Activated CD4-positive, alpha-beta T cell treated with anti-CD3 and anti-CD28 coated beads, Interleukin-2, amount 50 U/mL, for 1 hour (primary cell): ENCODE results near the gene ZNF846.
"Not testable (repeated sequence)": the region's sequence is repeated elsewhere in the genome, so short reads cannot be mapped to it uniquely, and the experiment has no call there.

ENCODE experiments used
- DNase-seq: peaks from one replicate; pipeline ENCODE4 v3.0.0-alpha.2; 2020

The ZNF846 gene

DNA sequence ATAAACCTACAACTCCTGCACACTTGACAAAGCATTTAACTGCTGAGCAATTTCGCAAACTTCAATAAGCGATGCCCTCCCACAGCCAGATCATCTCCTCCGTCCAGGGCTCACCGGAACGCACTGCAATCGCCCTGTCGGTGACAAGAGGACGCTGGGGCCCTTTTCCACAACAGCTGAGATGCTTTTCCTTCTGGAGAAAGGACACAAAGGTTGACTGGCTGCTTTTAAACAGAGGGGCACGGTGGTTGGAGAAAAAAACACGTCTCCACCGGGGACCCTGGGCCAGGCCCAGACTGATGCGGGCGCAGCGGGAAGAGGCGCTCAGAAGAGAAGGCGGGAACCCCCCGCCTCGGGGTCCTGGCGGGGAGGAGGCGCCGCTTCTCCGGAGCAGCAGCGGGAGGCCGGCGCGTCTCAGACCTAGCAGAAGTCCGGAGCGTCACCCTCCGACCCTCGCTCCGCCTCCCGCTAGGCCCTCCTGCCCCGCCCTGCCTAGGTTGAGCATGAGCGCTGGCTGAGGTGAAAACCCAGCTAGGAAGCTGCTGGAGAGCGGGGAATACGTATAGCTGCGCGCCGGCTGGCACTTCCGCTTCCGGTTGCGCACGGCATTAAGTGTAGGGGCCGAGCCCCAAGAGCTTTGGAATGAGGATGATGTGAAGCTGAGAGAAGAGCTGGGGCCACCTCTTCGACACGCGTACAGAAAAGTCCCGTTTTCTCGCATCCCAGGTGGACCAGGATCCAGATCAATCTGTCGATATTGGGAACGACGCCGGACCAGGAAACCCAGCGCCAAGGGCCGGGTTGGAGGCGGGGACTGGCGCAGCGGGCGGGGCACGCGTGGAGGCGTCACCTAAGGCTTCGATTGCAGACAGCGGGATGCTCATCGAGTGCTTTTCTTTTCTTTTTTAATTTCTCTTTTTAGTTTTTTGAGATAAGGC, at the start of gene ZNF846:
Gene ZNF846 (minus strand): TSS at position 564 of the 938 bp plus-strand sequence. CDS start 3,788 bp downstream, outside the sequence.
- peak; percentile 91 for DNase-seq

DNA sequence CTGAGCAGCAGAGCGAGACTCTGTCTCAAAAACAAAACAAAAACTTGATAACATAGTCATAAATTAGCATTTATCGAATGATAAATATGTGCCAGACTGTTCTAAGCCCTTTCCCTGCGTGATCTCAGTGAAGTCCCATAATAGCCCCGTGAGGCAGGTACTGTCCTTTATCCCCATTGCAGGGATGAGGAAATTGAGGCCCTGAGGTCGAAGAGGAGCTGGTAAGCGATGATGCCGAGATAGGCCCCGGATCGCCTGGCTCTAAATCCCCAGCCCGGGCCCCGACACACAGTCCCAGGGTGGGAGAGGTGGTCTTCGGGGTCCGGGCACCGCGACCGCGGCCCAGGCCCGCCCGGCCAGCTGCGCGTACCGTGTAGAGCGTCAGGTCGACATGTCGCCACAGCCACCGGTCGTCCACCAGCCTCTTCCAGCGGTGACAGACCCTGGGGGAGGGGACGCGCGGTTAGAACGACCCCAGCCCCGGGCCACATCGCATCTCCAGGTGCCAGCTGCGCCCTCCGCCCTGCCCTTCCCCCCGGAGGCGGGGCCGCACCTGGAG, 49.7 kb upstream of the ZNF846 start:
- DNase-seq, result no peak

DNA sequence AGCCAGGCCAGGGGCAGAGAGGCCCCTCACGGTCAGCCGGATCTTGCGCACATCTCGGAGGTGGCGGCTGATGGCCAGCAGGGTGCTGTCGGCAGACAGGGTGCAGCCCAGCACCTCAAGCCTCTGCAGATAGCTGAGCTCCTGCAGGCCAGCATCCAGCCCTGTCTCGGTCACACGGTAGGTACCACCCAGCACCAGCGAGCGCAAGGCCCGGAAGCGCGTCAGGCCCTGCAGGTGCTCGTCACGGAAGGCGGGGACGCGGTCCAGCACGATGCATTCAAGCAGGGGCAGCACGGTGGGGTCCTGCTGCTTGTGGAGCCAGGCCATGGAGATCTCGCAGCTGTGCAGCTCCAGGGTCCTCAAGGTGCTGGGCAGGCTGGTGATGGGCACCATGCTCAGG, 42.6 kb upstream of the ZNF846 start:
- no peak for DNase-seq

DNA sequence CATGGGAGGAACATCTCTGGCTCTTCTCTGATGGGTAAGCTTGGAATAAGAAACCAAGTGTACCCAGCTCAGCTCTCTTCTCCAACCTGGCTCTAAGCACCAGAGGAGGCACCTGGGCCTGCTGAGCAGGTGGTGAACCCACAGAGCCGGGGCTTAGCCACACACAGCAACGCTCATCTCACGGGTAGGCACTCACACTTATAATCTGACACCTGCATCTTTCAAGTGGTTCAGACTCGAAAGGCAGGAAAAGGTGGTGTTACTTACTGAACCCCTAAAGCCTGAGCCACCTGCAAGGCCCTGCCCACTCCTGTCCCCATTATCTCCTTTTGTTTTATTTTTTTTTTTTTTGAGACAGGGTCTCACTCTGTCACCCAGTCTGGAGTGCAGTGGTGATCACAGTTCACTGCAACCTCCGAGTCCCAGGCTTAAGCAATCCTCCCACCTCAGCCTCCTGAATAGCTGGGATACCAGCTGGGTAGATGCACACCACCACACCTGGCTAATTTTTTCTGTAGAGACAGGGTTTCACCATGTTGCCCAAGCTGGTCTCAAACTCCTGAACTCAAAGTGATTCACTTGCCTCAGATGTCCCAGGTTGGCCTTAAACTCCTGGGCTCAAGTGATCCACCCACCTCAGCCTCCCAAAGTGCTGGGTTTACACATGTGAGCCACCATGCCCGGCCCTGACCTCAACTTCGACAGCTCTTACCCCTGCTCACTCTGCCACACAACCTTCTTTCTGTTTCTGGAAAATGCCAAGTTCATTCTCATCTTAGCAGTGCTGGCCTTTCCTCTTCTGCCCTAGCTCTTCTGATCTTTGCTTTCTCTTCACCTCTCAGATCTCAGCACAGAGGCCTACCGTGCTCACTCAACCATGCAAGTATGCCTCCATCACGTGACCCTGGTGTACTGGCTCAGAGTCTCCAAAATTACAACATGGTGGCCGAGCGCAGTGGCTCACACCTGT, 40.6 kb upstream of the ZNF846 start:
- peak; percentile 24 for DNase-seq

DNA sequence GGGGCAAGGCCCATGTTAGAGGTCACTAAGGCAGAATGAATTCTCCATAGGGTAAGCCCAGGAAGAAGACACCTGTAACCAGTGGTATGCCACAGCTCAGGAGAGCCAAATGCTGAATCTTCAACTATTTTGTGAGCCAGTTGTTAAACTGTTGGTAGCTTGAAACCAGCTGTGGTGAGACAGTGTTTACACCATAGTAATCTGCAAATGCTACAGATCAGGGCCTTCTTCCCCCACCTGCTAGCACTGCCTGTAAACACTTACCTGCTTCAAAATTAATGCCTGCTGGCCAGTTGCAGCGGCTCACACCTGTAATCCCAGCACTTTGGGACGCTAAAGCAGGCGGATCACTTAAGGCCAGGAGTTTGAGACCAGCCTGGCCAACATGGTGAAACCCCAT, 38.3 kb upstream of the ZNF846 start:
- no peak for DNase-seq

DNA sequence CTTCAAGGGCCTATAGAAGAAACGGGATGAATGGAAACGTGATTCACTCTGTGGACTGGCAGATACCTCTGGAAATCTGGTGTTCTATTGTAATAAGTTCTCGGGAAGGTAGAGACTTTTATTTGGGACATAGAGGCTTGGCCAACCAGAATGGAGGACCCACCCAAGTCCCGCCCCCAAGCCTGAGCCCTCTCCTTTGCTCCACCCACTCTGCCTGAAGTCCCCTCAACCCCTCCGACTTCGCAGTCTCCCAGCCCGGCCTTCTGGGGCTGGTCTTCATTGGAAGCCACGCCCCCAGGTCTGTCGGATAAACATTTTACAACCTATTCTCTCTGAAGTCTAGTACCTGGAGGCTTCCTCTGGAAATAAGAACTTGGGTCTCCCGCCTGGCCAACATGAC, 33.4 kb upstream of the ZNF846 start:
- DNase-seq, result no peak

DNA sequence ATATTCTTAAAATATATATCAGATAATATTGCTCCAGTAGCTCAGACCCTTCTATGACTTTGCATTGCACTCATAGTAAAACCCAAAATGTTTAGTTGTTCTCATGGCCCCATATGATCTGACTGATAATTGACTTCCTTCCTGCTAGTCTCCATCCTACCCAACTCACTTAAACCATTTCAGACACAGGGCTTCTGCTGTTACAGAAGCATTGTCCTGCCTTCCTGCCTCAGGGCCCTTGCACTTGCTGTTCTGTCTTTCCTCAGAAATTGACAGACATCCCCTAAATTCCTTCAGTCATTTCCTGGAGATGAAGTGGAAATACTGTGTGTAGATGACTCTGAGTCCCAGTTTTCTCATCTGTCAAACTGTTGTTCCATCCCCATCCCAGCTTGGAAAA, 30.6 kb upstream of the ZNF846 start:
- DNase-seq, result no peak

DNA sequence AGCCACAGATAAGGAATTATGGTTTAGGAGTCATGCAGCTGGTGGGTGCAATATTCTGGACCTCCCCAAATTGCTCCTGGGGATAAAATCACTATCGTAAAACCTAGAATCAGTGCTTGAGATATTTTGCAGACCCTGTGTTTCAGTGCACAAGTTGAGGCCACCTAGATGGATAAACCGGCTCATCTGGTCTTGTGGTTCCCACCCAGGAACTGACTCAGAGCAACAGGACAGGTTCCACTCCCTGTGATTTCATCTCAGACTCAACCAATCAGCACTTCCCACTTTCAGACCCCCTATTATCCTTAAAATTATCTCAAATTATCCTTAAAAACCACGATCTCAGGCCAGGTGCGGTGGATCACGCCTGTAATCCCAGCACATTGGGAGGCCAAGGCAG, 29.3 kb upstream of the ZNF846 start:
- DNase-seq, result no peak

DNA sequence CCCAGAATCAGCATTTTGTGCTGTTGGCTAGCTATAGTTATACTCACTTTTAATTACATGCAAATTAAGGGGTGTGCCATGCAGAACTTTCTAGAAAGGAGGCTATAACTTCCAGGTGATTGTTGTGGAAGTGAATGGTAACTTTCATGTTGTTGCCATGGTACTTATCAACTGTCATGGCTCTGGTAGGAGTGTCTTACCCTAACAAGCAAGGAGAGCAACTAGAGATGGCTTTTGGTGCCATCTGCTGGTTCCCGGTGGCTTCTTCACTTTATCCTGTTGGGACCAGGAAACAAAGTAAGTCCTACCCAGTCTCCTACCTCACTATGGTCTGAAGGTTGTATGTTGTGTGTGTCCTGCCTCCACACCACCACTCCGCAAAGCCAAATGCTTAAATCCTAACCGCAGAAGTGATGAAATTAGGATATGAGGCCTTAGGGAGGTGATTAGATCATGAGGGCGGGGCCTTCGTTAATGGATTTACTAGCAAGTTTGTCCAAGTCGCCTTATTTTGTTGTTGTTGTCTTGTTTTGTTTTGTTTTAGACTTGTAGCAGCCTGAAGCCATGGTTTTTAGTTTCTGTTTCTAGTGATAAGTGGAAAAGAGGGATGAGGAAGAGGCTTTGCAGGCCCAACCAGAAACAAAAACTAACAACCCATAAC, 27.7 kb upstream of the ZNF846 start:
- DNase-seq, result peak; percentile 81

DNA sequence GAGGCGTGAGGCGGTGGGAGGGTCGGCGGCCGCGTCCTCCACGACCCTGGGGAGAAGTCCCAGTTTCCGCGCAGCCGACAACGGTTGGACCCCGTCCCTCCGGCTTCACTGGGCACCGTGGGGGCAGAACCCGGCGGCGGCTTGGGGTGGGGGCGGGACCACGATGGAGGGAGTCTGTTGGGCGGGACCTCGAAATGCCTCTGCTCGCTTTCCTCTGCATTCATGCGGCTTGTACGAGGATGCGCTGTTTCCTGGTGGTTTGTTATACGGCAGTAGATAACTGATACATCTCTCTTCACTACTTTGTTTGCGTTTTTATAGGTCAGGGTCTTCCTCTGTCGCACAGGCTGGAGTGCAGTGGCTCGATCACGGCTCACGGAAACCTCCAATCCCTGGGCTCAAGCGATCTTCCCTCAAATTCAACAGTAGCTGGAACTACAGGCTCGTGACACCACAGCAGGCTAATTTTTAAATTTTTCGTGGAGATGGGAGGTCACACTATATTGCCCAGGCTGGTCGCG, 24.6 kb upstream of the ZNF846 start:
- DNase-seq, result peak; percentile 57

DNA sequence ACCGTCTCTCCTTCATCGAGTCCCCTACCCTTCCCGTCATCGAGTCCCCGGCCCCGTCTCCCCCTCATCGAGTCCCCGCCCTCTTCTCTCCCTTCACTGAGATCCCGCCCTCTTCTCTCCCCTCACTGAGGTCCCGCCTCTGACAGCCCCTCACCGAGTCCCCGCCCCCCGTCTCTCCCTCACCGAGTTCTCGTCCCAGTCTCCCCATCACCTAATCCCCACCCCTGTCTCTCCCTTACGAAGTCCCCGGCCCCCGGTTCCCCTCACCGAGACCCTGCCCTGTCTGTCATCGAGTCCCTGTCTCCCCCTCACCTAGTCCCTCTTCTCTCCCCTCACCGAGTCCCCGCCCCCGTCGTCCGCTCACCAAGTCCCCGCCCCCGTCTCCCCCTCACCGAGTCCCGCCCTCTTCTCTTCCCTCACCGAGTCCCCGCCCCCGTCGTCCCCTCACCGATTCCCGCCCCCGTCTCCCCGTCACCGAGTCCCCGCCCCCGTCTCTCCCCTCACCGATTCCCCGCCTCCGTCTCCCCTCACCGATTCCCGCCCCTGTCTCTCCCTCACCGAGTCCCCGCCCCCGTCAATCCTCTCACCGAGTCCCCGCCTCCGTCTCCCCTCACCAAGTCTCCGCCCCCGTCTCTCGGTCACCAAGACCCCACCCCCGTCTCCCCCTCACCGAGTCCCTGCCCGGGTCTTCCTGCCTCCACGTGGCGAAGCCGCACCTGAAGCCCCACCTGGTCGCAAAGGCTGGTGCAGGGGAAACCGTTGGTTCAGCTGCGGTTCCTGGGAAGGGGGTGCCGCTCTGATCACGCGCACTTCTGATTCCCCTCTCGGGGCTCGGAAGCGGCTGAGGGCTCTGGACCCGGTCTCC, 23.9 kb upstream of the ZNF846 start:
- peak; percentile 95 for DNase-seq

DNA sequence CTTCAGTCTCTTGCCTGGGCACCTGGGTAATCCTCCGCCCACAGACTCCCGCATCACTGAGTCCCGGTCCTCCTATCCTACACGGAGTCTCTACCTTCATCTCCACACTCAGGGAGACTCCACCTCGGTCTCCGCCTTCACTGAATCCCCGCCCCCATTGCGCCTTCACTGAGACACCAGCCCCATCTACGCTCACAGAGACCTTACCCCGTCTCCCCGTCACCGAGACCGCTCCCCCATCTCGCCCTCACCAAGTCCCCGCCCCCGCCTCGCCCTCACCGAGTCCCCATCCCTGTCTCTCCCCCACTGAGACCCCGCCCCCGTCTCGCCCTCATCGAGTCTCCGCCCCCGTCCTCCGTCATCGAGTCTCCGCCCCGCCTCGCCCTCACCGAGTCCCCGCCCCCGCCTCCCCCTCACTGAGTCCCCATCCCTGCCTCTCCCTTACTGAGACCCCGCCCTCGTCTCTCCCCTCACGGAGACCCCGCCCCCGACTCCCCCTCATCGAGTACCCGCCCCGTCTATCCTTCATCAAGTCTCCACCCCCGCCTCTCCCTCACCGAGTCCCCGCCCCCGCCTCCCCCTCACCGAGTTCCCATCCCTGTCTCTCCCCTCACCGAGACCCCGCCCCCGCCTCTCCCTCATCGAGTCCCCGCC, 23.1 kb upstream of the ZNF846 start:
- DNase-seq, result peak; percentile 97

DNA sequence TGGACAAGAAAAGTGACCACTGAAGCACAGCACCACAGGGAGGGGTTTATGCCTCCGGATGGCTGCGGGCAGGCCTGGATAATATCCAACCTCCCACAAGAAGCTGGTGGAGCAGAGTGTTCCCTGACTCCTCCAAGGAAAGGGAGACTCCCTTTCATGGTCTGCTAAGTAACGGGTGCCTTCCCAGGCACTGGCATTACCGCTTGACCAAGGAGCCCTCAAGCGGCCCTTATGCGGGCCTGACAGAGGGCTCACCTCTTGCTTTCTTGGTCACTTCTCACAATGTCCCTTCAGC, 22.5 kb upstream of the ZNF846 start:
- not testable (repeated sequence) for DNase-seq

DNA sequence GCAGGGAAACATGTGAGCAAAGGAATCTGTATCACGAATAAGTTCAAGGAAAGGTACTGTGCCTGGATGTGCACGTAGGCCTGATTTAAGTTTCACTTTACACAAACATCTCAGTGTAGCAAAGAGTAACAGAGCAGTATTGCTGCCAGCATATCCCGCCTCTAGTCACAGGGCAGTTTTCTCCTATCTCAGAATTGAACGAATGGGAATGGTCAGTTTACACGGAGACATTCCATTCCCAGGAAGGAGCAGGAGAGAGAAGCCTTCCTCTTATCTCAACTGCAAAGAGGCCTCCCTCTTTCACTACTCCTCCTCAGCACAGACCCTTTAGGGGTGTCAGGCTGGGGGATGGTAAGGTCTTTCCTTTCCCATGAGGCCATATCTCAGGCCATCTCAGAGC, 21.0 kb upstream of the ZNF846 start:
- DNase-seq, result not testable (repeated sequence)

DNA sequence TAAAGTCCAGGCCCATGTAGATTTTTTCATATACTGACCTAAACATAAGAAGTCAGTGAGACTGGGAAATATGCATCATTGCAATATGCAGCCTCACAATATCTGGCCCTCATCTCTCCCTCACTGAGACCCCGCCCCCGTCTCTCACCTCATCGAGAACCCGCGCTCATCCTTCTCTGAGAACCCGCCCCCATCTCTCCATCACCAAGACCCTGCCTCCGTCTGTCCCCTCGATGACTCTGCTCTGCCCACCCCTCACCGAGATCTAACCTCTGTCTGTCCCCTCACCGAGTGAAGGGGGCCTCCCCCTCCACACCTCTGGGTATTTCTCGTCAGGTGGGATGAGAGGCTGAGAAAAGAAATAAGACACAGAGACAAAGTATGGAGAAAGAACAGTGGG, 20.5 kb upstream of the ZNF846 start:
- DNase-seq, result no peak

DNA sequence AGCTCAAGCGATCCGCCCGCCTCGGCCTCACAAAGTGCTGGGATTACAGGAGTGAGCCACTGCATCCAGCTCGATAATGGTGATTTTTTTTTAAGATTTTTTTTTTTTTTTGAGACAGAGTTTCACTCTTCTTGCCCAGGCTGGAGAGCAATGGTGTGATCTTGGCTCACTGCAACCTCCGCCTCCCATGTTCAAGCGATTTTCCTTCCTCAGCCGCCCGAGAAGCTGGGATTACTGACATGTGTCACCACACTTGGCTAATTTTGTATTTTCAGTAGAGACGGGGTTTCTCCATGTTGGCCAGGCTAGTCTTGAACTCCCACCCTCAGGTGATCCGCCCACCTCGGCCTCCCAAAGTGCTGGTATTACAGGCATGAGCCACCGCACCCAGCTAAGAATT, 20.1 kb upstream of the ZNF846 start:
- DNase-seq, result not testable (repeated sequence)

DNA sequence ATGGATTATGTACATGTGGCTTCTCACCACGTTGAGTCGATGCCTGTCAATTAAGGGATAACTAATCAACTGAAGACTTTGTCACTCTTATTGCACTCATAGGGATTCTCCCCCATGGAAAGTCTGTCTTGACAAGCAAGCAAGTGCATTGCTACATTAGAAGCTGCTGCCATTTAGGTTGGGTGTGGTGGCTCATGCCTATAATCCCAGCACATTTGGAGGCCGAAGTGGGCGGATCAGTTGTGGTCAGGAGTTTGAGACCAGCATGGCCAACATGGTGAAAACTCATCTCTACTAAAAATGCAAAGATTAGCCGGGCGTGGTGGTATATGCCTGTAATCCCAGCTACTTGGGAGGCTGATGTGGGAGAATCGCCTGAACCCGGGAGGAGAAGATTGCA, 18.3 kb upstream of the ZNF846 start:
- DNase-seq, result no peak

DNA sequence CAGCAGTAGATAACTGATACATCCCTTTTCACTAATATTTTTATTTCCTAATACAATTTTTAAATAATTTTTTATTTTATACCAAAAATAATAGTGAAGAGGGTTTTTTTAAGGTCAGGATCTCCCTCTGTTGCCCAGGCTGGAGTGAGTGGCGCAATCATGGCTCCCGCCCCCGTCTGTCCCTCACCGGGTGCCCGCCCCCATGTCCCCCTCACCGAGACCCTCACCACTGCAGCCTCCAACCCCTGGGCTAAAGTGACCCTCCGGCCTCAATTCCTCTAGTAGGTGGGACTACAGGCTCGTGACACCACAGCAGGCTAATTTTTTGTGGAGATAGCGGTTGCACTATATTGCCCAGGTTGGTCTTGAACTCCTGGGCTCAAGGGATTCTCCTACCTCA, 17.8 kb upstream of the ZNF846 start:
- no peak for DNase-seq

DNA sequence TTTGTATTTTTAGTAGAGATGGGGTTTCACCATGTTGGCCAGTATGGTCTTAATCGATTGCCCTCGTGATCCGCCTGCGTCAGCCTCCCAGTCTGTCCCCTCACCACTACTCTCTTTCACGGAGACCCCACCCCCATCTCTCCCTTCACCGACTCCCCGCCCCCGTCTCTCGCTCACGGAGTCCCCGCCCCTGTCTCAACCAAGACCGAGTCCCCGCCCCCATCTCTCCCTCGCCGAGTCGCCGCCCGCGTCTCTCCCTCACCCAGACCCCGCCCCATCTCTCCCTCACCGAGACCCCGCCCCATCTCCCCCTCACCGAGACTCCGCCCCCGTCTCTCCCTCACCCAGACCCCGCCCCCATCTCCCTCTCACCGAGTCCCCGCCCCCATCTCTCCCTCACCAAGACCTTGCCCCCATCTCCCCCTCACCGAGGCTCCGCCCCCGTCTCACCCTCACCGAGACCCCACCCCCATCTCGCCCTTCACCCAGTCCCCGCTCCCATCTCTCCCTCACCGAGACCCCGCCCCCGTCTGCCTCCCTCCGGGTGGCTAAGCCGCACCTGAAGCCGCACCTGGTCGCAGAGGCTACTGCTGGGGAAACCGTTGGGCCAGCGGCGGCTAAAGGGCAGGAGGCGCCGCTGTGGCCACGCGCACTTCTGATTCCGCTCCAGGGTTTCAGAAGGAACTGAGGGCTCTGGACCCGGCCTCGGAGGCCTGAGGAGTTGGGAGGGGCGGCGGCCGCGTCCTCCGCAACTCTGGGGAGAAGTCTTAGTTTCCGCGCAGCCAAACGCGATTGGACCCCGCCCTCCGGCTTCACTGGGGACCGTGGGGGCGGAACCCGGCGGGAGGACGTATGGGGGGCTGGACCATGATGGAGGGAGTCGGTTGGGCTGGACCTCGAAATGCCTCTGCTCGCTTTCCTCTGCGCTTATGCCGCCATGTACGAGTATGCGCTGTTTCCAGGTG, 17.1 kb upstream of the ZNF846 start:
- DNase-seq, result peak; percentile 97

DNA sequence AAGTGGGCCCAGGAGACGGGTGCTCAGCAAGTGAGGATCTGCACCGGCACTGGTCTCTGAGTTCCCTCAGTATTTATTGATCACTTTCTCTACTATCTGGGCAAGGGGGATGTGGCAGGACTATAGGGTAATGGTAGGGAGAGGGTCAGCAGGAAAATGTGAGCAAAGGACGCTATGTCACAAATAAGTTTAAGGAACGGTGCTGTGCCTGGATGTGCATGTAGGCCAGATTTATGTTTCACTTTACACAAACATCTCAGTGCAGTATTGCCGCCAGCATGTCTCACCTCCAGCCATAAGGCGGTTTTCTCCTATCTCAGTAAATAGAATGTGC, 15.6 kb upstream of the ZNF846 start:
- DNase-seq, result not testable (repeated sequence)
